22Rv1 (cell line): ENCODE measurements around the gene TXNDC11.

Experiments
- H3K27ac ChIP-seq: fragments of 450-650 bp; 2 replicates; pipeline ENCODE4 v1.5.1; 2017
- CTCF ChIP-seq: fragments of 450-650 bp; IDR thresholded peaks from 2 replicates; pipeline ENCODE4 v1.5.1; 2017; ENCODE audit warnings: mild to moderate bottlenecking
- ZFX ChIP-seq: fragments of 450-650 bp; IDR thresholded peaks from 2 replicates; pipeline ENCODE4 v1.6.1; 2017; ENCODE audit warnings: antibody characterized with exemption, borderline replicate concordance

Gene TXNDC11

DNA sequence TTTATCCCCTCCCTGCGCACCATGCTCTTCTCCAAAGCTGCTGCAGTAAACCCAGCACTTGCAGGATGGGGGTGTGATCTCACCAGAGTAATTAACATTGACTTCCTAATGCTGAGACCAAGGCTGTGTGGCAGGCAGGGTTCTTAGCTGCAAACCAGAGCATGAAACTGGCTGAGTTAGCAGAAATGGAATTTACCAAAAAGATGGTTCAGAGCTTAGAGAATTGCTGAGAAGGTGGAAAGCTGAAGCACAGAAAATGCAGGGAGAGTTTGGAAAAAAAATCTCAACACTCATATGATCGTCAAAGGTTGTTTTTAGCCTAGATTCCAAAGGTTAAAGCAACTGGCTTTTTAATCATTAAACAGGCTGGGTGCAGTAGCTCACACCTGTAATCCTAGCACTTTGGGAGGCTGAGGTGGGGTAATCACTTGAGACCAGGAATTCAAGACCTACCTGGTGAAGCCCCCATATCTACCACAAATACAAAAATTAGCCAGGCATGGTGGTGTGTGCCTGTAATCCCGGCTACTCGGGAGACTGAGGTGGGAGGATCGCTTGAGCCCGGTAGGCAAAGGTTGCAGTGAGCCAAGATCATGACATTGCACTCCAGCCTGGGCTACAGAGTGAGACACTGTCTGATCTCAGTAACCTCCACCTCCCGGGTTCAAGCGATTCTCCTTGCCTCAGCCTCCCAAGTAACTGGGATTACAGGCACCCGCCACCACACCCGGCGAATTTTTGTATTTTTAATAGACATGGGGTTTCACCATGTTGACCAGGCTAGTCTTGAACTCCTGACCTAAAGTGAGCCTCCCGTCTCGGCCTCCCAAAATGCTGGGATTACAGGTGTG is 6.0 kb upstream of the TXNDC11 start:
- peak overlapping the region; percentile 69 for H3K27ac ChIP-seq

DNA sequence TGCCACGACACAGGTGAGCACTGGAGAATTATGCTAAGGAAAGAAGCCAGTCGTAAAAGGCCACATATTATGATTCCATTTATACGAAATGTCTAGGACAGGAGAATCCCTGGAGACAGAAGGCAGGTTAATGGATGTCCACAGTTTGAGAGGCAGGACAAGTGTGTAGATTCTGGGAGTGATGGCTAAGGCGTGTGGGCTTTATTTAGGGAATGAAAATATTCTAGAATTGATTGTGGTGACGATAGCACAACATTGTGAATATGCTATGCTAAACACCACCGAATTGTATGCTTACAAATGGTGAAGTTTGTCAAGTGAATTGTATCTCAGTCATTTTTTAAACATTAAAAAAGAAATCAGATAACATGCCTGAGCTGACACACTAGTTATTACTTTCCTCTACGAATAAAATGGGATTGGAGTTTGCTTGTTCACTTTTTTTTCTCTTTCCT is 5.3 kb upstream of the TXNDC11 start:
- TF ChIP-seq CTCF: no peak
- TF ChIP-seq ZFX: no peak
- peak overlapping the region; percentile 69 for H3K27ac ChIP-seq

More for the DNA sequence above, 6.0 kb upstream of the TXNDC11 start:
- no peak for TF ChIP-seq CTCF

GRCh38 chr16:11744075-11744470 is 1.4 kb upstream of the TXNDC11 start:
- TF ChIP-seq ZFX: no peak
- no peak for TF ChIP-seq CTCF
- H3K27ac ChIP-seq: peak overlapping the region; percentile 88; the same call in 1 of the 2 replicates

GRCh38 chr16:11743308-11744074 is 834 bp upstream of the TXNDC11 start:
- TF ChIP-seq ZFX (no peak), CTCF (no peak)
- H3K27ac ChIP-seq: peak overlapping the region; percentile 88

GRCh38 chr16:11742093-11742535 is 543 bp downstream of the TXNDC11 start:
- H3K27ac ChIP-seq: peak overlapping the region; percentile 88
- TF ChIP-seq ZFX: no peak
- TF ChIP-seq CTCF: no peak

DNA sequence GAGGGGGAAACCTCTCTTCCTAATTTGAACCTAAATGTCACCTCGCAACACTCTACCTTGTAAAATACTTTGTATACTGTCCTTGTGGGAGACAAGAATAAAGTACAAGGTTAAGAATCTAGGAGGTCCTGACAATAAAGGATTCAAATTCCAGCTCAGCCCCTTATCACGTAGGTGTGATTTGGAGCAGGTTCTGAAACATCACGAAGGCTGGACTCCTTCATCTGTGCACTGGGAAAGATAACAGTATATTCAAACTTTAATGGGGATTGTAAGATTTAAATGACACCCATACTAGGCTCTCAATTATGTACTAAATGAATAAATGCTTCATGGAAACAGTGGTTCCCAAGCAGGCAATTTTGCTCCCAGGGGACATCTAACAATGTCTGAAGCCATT is 2.1 kb downstream of the TXNDC11 start:
- no peak overlapping the region for H3K27ac ChIP-seq
- TF ChIP-seq CTCF (no peak), ZFX (no peak)
